DMS114 treated with DMSO at 0.1 percent for 48 hours (cell line): ENCODE data around the gene DNAH10.
"Not testable (repeated sequence)": the region's sequence is repeated elsewhere in the genome, so short reads cannot be mapped to it uniquely, and the experiment has no call there.

Experiments used
- DNase-seq: peaks from one replicate; lab custom pipeline; 2025; ENCODE audit not compliant: unreplicated experiment; lab: John Stamatoyannopoulos, UW

DNAH10 gene

DNA sequence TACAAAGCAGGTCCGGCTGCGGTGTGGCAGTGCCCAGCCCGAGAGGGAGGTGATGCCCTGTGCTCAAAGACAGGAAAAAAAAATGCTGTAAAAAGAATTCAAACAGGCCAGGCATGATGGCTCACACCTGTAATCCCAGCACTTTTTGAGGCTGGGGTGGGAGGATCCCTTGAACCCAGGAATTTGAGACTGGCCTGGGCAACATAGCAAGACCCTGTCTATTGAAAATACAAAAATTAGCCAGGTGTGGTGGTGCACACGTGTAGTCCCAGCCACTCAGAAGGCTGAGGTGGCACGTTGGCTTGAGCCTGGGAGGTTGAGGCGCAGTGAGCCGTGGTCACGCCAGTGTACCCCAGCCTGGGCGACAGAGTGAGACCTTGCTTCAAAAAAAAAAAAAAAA lies 26.4 kb downstream of the DNAH10 start:
- no peak for DNase-seq

DNA sequence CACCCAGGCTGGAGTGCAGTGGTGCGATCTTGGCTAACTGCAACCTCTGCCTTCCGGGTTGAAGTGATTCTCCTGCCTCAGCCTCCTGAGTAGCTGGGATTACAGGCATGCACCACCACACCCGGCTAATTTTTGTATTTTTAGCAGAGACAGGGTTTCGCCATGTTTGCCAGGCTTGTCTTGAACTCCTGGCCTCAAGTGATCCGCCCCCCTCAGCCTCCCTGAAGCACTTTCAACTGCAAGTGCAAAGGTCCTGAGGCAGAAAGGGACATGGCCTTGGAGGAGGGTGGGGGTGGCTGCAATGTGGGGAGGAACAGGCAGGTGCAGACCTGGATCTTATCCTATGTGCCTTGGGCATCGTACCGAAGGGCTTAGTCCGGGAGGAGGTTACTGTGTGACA lies 27.3 kb downstream of the DNAH10 start:
- DNase-seq, result not testable (repeated sequence)

DNA sequence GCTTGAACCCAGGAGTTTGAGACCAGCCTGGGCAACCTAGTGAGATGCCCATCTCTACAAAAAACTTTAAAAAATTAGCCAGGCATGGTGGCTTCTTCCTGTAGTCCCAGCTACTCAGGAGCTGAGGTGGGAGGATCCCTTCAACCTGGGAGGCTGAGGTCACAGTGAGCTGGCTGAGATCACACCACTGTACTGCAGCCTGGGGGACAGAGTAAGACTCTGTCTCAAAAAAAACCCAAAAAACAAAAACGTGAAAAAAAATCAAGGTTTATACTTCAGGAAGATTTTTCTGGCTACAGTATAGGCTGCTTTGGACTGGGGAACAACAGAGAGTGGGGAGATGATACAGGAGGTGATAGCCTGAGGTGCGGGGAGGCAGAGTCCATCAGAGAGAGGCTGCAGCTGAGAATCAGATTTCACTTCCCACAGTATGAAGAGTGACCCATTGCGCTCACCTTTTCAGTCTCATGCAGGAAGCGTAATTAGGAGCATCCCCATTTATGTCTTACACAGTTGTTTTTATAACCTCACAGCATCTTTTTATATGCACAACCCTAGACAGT lies 28.9 kb downstream of the DNAH10 start:
- no peak for DNase-seq

DNA sequence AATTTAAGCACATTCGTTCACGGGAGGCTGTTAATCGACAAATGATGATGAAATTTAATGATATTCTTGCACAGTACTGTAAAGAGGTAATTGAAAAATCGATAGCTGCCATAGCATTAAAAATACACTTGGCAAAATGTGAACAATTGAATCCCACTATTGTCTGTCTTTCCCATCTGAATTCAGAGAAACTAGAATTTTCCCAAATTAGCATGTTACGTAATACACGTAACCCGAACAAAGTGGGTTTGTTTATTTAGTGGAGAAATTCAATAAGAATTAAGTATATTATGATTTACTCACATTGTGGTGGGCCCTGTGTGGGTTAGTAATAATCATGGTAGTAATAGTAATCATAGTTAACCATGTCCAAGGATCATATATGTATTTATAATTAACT lies 31.9 kb downstream of the DNAH10 start:
- no peak for DNase-seq

DNA sequence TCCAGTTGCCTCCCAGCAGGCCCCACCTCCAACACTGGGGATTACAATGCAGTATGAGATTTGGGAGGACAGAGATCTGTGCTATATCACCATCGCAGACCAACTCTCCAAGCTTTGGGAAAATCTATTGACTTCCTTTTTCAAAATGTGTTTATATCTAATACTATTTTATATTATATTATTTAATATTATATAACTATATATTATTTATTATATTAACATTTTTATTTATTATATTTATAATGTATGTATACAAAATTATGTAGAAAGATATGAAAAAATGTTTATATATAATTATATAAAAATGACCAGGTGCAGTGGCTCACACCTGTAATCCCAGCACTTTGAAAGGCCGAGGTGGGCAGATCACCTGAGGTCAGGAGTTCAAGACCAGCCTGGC lies 36.4 kb downstream of the DNAH10 start:
- DNase-seq, result no peak

DNA sequence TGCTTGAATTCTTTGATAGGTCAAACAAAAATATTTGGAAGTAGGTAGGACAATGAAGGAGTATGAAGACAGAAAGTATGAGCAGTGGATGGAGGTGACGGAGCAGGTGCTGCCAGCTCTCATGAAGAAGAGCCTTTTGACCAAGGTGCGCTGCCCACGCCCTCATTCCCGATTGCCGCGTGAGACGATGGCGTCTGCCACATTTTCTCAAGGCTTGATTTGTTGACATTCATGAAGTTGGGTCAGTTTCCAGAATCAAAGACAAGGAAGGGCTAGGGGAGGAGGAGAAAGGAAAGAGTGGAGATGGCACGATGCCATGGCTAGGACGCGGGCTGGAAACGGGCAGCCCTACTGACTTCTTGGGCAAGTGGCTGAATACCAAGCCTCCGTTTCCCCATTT lies 37.1 kb downstream of the DNAH10 start:
- DNase-seq, result no peak

DNA sequence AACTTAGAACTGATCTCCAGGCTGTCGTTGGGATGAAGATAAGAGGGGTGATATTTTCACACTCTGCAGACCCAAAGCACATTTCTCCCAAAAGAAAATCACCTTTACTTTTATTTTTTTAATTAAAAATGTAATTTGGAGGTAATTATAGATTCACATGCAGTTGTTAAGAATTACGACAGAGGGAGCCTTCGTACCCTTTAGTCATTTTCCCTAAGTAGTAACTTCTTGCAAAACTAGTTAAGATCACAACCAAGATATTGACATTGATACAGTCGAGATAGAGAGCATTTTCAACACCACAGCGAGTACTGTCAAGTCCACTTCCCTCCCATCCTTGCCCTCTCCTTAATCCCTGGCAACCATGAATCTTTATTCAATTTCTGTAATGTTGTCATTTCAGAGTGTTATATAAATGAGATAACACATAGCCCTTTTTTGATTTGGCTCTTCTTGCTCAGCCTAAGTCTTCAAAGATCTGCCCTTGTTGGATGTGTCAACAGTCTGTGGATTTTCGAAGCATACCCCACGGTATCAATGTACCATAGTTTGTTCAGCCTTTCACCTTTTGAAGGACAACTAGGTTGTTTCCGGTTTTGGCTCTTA lies 39.6 kb downstream of the DNAH10 start:
- DNase-seq, result peak; percentile 11

DNA sequence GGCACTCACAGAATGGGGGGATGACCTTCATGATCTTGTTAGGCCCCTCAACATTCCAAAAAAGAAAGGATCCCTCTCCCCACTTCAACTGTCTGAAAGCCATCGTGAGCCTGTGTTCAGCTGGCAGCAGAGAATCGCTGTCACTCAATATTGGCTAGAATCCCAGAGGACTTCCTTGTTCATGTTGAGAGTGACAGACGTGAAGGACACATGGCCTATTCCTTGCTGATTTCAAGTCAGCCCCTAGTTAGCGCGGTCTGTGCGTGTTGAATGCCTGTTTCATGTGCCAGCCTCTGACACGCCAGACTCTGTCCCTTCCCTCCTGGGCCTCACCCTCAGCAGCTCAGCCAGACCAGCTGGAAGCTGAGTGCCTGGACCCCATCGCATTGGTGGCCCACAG lies 43.1 kb downstream of the DNAH10 start:
- DNase-seq, result no peak

DNA sequence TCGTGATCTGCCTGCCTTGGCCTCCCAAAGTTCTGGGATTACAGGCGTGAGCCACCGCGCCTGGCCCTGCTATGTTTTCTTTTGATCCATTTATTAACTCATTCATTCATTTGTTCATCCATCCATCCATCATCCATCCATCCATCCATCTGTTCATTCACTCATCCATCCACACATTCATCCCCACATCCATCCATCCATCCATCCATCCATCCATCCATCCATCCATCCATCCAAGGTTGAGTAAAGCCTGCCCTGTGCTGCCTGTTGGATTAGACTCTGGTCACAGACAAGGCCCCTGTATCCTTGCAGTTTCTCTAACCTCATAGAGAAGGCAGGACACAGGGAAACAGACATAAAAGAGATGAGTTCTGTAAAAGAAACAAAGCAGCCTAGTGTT lies 44.9 kb downstream of the DNAH10 start:
- DNase-seq, result no peak

DNA sequence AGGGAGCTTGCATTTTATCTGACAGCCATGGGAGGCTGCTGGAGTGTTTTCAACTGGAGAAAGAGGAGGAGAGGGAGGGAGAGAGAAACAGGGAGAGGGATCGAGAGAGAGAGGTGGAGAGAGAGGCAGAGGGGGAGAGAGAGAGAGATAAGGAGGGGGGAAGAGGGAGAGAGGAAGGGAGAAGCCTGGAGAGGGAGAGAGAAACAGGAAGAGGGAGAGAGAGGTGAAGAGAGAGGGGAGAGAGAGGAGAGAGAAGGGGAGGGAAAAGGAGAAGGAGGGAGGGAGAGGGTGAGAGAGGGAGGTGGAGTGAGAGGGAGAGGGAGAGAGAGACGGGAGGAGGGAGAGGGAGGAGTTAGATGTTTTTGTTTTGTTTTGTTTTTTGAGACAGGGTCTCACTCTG lies 45.6 kb downstream of the DNAH10 start:
- no peak for DNase-seq

DNA sequence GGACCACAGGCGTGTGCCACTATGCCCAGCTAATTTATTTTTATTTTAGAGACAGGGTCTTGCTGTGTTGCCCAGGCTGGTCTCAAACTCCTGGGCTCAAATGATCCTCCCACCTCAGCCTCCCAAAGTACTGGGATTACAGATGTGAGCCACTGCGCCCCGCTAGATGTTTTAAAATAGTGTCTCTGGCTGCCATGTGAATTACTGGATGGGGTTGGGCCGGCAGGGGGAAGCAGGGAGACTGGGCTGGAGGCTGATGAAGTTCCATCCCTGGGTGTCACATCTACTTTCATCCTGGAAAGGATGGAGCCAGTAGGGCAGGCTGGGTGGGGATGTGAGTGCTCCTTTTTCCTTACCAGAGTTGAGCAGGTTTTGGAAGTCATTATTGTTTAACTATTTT lies 46.1 kb downstream of the DNAH10 start:
- peak; percentile 7 for DNase-seq

DNA sequence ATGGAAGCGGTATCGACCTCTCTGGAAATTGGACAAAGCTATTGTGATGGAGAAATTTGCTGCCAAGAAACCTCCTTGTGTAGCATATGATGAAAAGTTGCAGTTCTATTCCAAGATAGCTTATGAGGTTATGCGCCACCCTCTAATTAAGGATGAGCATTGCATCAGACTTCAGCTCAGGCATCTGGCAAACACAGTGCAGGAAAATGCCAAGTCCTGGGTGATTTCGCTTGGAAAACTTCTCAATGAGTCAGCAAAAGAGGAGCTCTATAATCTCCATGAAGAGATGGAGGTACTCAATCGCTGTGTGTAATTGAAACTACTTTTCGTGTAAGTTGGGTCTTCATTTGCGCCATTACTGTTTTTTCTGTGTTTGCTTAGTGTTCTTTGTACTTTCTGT lies 51.2 kb downstream of the DNAH10 start:
- DNase-seq, result no peak

DNA sequence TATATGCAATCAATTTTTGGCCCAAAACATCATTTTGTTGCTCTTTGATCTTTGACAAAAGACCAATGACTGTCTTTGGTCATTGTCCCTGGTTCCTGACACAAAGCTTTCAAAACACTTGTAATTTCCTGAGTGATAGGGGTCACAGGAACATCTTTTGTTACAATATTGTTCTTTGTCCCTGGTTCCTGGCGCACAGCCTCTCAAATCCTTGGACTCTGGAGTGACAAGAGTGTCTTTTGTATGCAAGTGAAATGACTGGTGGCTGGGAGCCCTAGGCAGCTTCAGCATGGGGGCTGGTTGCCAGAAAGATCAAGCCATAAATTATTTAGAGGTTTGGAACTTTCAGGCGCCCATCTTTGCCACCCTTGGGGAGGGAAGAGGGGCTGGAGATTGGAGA lies 53.9 kb downstream of the DNAH10 start:
- no peak for DNase-seq

DNA sequence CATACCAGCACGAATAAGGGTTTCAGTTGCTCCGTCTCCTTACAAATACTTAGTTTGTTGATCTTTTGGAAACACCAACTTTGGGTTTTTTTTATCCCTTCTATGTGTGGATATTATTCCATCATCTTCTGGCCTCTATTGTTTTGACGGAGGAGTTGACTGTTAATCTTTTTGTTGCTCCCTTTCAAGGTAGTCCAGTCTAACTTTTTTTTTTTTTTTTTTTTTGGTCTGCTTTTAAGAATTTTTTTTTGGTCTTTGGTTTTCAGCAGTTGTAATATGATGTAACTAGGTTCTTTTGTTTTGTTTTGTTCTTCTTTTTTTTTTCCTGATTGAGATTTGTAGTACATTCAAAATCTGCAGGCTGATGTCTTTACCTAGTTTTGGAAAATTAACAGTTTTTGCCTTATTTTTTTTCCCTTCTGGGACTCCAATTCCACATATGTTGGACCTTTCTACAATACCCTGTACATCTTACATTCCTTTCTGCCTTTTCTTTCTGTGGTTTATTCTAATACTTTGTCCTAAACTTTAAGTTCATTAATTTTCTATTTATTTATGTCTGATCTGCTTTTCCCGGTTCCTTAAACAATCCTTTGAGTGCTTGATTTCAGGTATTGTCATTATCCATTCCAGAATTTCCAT lies 54.9 kb downstream of the DNAH10 start:
- DNase-seq, result no peak

DNA sequence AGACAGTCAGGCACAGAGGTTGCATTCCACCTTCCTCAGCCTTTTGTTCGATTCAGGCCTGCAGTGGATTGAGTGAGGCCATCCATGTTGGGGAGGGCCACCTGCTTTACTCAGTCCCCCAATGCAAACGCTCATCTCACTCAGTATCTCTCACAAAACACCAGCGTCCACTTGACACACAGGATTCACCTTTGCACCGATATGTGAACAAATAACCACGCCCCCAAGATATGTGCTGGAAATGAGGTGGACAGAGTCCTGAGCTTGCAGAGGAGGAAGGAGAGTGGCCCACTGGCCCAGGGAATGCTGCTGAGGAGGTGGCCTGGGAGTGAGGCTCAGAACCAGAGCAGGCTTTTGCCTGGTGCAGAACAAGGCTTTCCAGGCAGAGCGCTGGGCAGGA lies 60.7 kb downstream of the DNAH10 start:
- no peak for DNase-seq

DNA sequence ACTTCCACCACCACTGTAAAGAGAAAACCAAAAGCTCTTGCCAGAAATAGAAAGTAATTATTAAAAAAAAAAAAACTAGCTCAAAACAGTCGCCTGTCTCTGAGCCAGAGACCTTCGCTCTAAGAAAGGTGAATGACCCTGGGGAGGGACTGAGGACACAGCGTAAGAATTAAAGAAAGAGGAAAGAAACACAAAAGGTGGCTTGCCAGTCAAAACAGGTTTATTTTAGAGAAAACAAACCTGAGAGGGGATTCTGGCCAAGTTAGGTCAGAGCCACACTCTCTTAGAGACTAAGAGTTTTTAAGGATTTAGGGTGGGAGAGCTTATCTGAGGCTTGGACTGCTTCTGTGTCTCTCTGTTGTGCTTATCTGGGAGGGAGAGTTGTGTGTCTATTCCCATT lies 66.0 kb downstream of the DNAH10 start:
- no peak for DNase-seq

DNA sequence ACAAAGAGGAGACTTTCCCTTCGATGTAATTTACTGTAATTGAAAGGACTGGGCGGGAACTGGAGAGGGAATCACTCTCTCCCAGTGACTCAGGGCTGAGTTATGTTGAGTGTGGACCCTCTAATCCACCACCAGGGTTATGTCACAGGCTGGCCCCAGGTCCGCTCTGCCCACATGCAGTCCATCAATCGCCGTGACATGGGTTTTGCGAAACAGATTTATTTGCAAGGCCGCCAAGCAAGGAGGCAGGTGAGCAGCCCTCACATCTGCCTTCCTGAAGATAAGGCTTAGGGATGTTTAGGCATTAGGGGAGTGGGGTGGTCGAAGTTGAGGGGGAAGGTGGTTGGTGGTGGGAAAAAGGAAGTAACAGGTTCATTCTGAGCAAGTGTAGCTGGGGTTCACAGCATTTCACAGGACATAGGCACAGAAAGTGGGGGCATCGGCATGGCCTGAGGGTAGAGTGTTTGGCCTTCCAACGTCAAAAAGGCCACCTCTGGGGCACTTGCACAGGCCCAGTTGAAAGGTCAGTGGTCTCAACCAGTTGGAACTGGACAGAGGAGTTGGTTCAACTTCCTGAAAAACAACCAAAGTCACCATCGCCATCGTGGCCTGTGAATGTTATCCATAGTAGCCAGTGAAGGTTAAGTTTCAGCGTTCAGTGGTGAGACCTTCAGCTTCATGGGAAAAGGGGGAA lies 66.9 kb downstream of the DNAH10 start:
- DNase-seq, result no peak

DNA sequence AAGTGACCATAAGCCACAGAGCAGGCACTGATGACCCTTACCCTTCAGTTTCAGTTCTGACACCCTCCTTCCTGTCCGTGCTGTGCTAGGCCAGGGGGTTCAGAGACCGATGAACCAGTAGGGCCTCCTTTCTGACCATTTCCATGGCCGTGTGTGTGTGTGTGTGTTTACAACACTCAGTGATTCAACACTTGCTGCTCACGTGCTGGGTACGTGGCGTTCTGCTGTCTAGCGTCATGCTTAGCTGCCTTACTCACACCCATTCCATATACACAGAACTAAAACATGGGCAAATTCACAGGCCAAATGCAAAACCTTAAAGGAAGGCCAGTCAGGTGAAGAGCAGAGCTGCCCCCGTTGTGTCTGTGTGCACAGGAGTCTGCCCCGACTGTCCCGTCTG lies 67.5 kb downstream of the DNAH10 start:
- DNase-seq, result no peak

DNA sequence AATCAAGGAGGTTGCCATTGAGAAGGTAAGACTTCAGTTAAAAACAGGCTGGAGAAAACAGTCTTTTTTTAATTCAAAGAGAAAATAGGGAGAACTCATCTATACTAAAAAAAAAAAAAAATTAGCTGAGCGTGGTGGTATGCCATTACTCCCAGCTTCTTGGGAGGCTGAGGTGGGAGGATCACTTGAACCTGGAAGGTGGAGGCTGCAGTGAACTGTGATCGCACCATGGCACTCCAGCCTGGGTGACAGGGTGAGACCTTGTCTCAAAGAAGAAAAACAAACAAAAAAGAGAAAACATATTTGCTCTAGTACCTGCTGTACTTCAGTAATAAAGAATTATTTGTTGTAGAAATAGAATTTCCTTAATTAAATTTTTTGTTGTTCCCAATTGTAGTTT lies 68.6 kb downstream of the DNAH10 start:
- no peak for DNase-seq

DNA sequence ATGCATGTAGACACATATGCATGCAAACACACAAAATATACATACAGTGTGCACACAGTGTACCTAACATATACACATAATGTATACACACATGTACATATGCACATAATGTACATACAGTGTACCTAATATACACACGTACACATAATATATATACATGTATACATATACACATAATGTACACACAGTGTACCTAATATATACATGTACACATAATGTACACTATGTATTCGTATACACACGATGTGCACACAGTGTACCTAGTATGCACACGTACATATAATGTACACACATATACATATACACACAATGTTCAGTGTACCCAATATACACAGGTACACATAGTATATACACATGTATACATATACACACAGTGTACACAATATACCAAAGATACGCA lies 70.0 kb downstream of the DNAH10 start:
- no peak for DNase-seq

DNA sequence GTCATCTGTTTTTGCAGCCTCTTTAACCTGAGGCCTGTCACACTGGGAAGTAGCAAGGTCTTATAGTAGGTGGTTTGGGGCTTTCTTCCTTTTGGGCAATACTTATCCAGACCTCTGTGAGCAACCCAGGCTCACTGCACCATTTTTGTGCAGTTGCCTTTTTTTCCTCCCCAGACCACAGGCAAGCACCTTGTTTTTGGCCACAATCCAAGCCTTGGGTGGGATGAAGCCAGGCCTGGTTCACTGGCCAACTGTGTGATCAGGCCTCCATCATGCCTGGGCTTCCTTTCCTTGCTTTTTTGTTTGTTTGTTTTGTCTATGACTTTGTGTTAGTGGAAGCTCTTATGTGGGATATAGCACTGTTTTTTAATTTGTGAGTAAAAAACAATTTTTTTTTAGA lies 71.7 kb downstream of the DNAH10 start:
- DNase-seq, result no peak

DNA sequence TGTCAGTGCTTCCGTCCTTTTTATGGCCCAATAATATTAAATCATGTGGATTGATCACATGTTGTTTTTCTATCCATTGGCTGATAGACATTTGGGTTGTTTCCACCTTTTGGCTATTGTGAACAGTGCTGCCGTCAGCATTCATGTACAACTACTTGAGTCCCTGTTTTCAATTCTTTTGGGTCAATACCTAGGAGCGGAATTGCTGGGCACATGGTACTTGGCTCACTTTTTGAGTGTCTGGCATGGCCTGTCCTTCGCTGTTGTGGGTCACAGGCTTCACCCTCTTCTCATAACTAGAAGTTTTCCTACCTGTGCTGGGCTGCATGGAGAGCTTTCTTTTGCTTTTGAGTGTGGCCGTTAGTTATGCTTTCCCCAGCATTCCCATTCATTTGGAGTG lies 72.7 kb downstream of the DNAH10 start:
- no peak for DNase-seq
